Esophagus muscularis mucosa (tissue), 4 donors: ENCODE results near the gene SLC6A3. TPM values are rescaled to one million over a fixed set of nuclear protein-coding genes. Genes with fewer than 3 reads are reported as not detected.
"Not testable (repeated sequence)": the region's sequence is repeated elsewhere in the genome, so short reads cannot be mapped to it uniquely, and the experiment has no call there.

Experiments used
- DNase-seq: peaks from one replicate; pipeline ENCODE4 v3.0.0-alpha.2; 2017; ENCODE audit errors: extremely low spot score
- H3K27ac ChIP-seq, 4 donors: fragments of 200-600 bp; sonication (generic); replicated peaks in 1 of 4; 1 replicate in 3 of 4; 2 replicates in 1 of 4; pipeline ENCODE4 v1.5.1; 2016 to 2019; ENCODE audit warnings: mild to moderate bottlenecking in 1 of 4
- H3K27me3 ChIP-seq, 4 donors: fragments of 200-600 bp; sonication (generic); one replicate each; pipeline versions ENCODE4 v1.5.1 to v1.6.0; 2016 to 2019
- H3K36me3 ChIP-seq, 4 donors: fragments of 200-600 bp; sonication (generic); one replicate each; pipeline ENCODE4 v1.5.1; 2016 to 2019
- H3K4me1 ChIP-seq, 4 donors: fragments of 200-600 bp; sonication (generic); one replicate each; pipeline ENCODE4 v1.5.1; 2016 to 2019
- H3K4me3 ChIP-seq, 4 donors: fragments of 200-600 bp; sonication (generic); 1 replicate in 2 of 4; 2 replicates in 2 of 4; pipeline ENCODE4 v1.5.1; 2016 to 2019; ENCODE audit warnings: mild to moderate bottlenecking in 4 of 4, moderate library complexity in 1 of 4
- H3K9me3 ChIP-seq, 4 donors: fragments of 200-600 bp; sonication (generic); 1 replicate in 3 of 4; 2 replicates in 1 of 4; pipeline ENCODE4 v1.5.1; 2016 to 2019
- EP300 ChIP-seq: sonication (generic); formaldehyde crosslinking; IDR thresholded peaks from one replicate; pipeline ENCODE4 v1.6.1; 2017; ENCODE audit warnings: antibody characterized with exemption
- POLR2A ChIP-seq: fragments of 450-650 bp; IDR thresholded peaks from one replicate; pipeline ENCODE4 v1.6.1; 2017; ENCODE audit warnings: antibody characterized with exemption, moderate library complexity, mild to moderate bottlenecking, low read depth
- POLR2AphosphoS5 ChIP-seq, 2 donors: sonication (generic); formaldehyde crosslinking; IDR thresholded peaks; one replicate each; pipeline ENCODE4 v1.6.1; 2017; ENCODE audit warnings: antibody characterized with exemption in 2 of 2
- WGBS: methylation state at CpG from one replicate; pipeline ENCODE4 v1.1.5; 2018; 5-methylcytosine and 5-hydroxymethylcytosine counted together
- intact Hi-C: fragments of 100-400 bp; cut with DNase I; formaldehyde crosslinking; loops from one replicate; pipeline ENCODE4 v1.15.1; 2023
- total RNA-seq, 4 donors: library from RNA; depleted of rRNA; stranded (reverse); fragments of >200 nt; gene quantifications; one replicate each; pipeline versions ENCODE4 v1.1.0 to v1.2.1, GENCODE V29; 2016
- TF ChIP-seq, protein P1 (sequence below), 3 experiments: fragments of 200-600 bp in 2 of 3; fragments of 450-650 bp in 1 of 3; sonication (generic) in 2 of 3; IDR thresholded peaks; one replicate each; pipeline ENCODE4 v1.5.1; 2017 to 2019; ENCODE audit warnings: antibody characterized with exemption in 3 of 3, mild to moderate bottlenecking in 2 of 3, moderate library complexity in 1 of 3

Gene SLC6A3
- total RNA-seq, 4 donors from 2014 or later = 0.06 TPM; not detected in 3

DNA sequence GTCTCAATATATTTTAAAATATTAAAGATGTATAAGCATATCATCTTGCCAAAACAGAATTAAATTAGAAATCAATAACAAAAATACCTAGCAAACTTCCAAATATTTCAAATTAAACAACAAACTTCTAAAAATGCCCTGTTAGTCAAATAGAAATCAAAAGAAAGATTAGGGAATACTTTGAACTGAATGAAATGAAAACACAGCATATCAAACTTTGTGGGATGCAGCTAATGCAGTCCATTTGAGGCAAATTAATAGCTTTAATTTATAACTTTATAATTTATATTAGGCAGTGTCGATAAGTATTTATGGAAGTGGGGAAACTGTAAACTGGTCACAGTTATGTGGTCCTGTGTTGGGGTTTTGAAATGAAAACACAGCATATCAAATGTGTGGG lies 17.1 kb downstream of the SLC6A3 start:
- H3K36me3 ChIP-seq = no peaks in the 10 kb centered on the region
- DNase-seq = no peak
- peaks cover 0 to 18% (median 0%) of the 10 kb centered on the region in 4 donors for H3K27me3 ChIP-seq
- H3K4me1 ChIP-seq = no peaks in the 10 kb centered on the region
- 83% methylated on average over 1 of the region's 1 CpG for WGBS
- intact Hi-C loops = no loop called here
- H3K27ac ChIP-seq = no peak overlapping the region
- TF ChIP-seq, protein P1, sequence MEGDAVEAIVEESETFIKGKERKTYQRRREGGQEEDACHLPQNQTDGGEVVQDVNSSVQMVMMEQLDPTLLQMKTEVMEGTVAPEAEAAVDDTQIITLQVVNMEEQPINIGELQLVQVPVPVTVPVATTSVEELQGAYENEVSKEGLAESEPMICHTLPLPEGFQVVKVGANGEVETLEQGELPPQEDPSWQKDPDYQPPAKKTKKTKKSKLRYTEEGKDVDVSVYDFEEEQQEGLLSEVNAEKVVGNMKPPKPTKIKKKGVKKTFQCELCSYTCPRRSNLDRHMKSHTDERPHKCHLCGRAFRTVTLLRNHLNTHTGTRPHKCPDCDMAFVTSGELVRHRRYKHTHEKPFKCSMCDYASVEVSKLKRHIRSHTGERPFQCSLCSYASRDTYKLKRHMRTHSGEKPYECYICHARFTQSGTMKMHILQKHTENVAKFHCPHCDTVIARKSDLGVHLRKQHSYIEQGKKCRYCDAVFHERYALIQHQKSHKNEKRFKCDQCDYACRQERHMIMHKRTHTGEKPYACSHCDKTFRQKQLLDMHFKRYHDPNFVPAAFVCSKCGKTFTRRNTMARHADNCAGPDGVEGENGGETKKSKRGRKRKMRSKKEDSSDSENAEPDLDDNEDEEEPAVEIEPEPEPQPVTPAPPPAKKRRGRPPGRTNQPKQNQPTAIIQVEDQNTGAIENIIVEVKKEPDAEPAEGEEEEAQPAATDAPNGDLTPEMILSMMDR (IDR thresholded peaks at IDR 0.05) = no peak
- TF ChIP-seq POLR2A (no peak), POLR2AphosphoS5 (IDR thresholded peaks at IDR 0.05) (no peak), EP300 (no peak)
- H3K9me3 ChIP-seq = peaks cover 0 to 56% (median 44%) of the 10 kb centered on the region in 4 donors
- no peak overlapping the region for H3K4me3 ChIP-seq

DNA sequence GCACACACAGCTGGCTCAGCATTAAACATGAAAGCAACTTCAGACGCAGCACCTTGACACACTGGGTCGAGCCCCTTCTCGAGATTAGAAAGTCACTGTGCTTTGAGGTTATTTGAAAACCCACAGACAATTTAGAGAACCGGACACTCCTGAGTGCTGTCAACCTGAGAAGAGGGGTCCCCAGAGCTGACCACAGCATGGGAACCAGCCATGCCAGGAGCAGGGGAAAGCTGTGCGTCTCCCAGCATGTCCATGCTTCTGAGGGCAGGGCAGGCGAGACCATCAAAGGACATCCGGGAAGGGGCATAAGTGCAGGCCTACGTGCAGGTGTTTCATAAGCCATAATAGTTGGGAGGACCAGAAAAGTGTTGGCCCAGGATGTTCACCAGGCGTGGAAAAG lies 20.5 kb downstream of the SLC6A3 start:
- intact Hi-C loops = no loop called here
- Histone ChIP-seq H3K4me1 (no peaks in the 10 kb centered on the region), H3K36me3 (no peaks in the 10 kb centered on the region), H3K27me3 (peaks cover 0 to 31% (median 0%) of the 10 kb centered on the region in 4 donors), H3K4me3 (no peak overlapping the region), H3K9me3 (peaks cover 0 to 45% (median 39%) of the 10 kb centered on the region in 4 donors), H3K27ac (no peak overlapping the region)
- no peak for DNase-seq
- WGBS = 88% methylated on average over 9 of the region's 9 CpGs
- TF ChIP-seq POLR2A = no peak
- no peak for TF ChIP-seq EP300
- no peak for TF ChIP-seq POLR2AphosphoS5 (IDR thresholded peaks at IDR 0.05)

DNA sequence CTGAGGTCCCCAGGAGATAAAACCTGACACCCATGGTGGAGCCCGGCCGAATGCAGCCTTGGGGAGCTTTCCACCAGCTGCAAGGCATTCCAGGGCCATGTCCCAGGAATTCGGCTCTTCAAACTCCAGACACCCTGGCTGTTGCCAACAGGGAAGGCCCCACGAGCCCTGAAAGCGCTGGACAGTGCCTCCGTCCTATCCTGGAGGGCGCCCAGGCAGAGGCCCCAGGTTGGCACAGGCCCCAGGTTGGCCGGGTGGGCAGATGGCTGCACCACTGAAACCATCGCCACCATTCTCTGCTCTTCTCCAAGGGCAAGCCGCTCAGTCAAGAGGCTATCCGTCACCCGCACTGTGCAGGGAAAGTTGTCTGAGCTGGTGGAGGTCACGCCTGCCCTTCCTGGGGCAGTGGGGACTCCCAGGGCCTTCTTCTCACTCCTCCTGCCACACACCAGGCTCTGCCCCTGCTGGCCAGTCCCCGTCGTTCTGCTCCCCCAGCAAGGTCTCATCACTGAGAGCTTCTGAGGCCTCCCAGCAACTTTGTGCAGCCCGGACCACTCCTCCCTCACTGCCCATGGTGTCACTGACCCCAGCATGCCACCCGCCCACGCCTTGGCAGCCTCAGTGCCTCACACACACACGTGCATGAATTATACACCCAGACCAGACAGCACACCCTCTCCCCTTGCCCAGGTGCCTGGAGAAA lies 21.2 kb downstream of the SLC6A3 start:
- H3K27me3 ChIP-seq = peaks cover 0 to 35% (median 0%) of the 10 kb centered on the region in 4 donors
- intact Hi-C loops = no loop called here
- TF ChIP-seq POLR2AphosphoS5 (IDR thresholded peaks at IDR 0.05) (no peak), EP300 (no peak), POLR2A (no peak)
- TF ChIP-seq, protein P1 (IDR thresholded peaks at IDR 0.05) = no peak
- H3K36me3 ChIP-seq = no peaks in the 10 kb centered on the region
- no peak overlapping the region for H3K4me3 ChIP-seq
- H3K4me1 ChIP-seq = no peaks in the 10 kb centered on the region
- H3K9me3 ChIP-seq = peaks cover 0 to 38% (median 32%) of the 10 kb centered on the region in 4 donors
- H3K27ac ChIP-seq = no peak overlapping the region
- WGBS = 81% methylated on average over 19 of the region's 19 CpGs
- DNase-seq = no peak

DNA sequence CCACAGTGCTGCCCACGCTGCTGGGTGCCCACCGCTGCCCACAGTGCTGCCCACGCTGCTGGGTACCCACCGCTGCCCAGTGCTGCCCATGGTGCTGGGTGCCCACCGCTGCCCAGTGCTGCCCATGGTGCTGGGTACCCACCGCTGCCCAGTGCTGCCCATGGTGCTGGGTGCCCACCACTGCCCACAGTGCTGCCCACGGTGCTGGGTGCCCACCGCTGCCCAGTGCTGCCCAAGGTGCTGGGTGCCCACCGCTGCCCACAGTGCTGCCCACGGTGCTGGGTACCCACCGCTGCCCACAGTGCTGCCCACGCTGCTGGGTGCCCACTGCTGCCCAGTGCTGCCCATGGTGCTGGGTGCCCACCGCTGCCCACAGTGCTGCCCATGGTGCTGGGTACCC lies 22.7 kb downstream of the SLC6A3 start:
- H3K4me3 ChIP-seq, H3K4me1 ChIP-seq, DNase-seq, H3K27ac ChIP-seq, intact Hi-C loops, H3K36me3 ChIP-seq: not testable (repeated sequence)
- Histone ChIP-seq H3K9me3 (peaks cover 0 to 23% (median 17%) of the 10 kb centered on the region in 4 donors), H3K27me3 (peaks cover 0 to 35% (median 0%) of the 10 kb centered on the region in 4 donors)
- WGBS = no CpG with 5 or more reads among the region's 13 CpGs

DNA sequence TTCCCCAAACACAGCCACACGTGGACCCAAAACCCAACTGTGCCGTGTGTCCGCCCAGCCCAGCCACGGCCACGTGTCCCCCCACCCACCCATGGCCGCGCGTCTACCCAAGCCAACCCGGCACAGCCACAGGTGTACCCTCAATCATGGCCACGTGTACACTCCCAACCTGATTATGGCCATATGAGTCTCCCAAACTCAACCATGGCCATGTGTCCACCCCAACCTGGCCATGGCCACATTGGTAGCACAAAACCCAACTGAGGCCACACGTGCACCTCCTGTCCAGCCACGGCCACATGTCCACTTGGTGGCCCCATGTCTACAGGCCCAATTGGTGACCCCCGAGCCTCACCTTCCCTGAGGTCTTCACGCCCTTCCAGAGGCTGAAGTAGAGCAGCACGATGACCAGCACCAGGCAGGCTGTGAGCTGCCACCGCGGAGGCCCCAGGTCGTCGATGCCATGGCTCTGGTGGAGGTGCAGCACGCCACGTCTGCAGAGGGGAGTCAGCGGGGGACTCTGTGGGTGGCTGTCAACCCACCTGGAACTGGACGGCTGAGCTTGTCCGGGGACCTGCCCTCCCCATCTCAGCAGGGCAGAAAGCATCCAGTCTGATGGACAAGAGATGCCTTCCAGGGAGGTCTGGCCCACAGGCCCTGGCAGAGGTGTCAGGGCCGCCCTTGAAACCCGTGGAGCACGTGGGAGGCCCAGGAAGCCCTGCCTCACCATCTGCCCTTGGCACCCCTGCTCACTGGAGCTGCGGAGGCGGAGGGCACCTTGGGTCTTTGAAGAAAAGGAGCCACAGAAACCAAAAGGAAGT lies 23.5 kb downstream of the SLC6A3 start:
- H3K4me1 ChIP-seq = no peaks in the 10 kb centered on the region
- WGBS = 93% methylated on average over 22 of the region's 29 CpGs
- H3K27ac ChIP-seq = no peak overlapping the region
- peaks cover 0 to 16% (median 9%) of the 10 kb centered on the region in 4 donors for H3K9me3 ChIP-seq
- intact Hi-C loops = no loop called here
- no peak for TF ChIP-seq POLR2AphosphoS5 (IDR thresholded peaks at IDR 0.05)
- no peak for DNase-seq
- H3K27me3 ChIP-seq = peaks cover 0 to 35% (median 0%) of the 10 kb centered on the region in 4 donors
- no peak overlapping the region for H3K4me3 ChIP-seq
- no peaks in the 10 kb centered on the region for H3K36me3 ChIP-seq
